Mammary epithelial cell (primary cell): ENCODE measurements around the gene BAIAP3.

Experiments
- EZH2 ChIP-seq: IDR thresholded peaks from 2 replicates; pipeline ENCODE4 v1.6.1; 2012; ENCODE audit warnings: low read length, inconsistent platforms, borderline replicate concordance
- TF ChIP-seq, protein P1 (sequence below), 2 donors: IDR thresholded peaks in 1 of 2; conservative IDR thresholded peaks in 1 of 2; 2 replicates each; pipeline ENCODE4 v1.5.1; 2011 to 2012; ENCODE audit warnings: inconsistent platforms in 2 of 2, low read length in 2 of 2, mild to moderate bottlenecking in 2 of 2, control low read depth in 1 of 2, low read depth in 1 of 2; ENCODE audit not compliant: insufficient read depth in 1 of 2; ENCODE audit errors: extremely low read depth in 1 of 2

DNA sequence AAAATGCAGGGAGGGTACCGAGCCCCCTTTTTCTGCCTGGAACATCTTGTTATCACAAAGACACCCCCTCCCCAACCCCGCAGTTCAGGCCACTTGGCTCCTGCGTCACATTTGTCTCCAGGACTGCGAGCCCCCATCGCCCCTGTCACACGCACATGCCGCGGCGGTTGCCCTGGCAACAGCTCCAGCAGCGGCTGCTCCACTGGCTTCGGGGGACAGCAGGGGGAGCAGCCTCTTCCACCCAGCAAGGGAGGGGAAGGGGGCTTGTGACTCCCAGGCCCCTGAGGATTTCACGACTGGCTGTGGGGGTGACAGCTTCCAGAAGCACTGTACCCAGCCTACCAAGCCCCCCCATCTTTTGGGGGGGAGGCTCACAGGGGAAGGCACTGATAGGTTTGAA, 2.6 kb downstream of the BAIAP3 start:
- TF ChIP-seq, protein P1, sequence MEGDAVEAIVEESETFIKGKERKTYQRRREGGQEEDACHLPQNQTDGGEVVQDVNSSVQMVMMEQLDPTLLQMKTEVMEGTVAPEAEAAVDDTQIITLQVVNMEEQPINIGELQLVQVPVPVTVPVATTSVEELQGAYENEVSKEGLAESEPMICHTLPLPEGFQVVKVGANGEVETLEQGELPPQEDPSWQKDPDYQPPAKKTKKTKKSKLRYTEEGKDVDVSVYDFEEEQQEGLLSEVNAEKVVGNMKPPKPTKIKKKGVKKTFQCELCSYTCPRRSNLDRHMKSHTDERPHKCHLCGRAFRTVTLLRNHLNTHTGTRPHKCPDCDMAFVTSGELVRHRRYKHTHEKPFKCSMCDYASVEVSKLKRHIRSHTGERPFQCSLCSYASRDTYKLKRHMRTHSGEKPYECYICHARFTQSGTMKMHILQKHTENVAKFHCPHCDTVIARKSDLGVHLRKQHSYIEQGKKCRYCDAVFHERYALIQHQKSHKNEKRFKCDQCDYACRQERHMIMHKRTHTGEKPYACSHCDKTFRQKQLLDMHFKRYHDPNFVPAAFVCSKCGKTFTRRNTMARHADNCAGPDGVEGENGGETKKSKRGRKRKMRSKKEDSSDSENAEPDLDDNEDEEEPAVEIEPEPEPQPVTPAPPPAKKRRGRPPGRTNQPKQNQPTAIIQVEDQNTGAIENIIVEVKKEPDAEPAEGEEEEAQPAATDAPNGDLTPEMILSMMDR (conservative IDR thresholded peaks at IDR 0.05 in 1 of 2, IDR thresholded peaks at IDR 0.05 in 1 of 2; ENCODE audit: extremely low read depth in 1 of 2, insufficient read depth in 1 of 2, low read depth in 1 of 2, low read length in 2 of 2) = no peak
- TF ChIP-seq EZH2 = no peak
